ENCODE measurements around the gene TTC7B.

DNA sequence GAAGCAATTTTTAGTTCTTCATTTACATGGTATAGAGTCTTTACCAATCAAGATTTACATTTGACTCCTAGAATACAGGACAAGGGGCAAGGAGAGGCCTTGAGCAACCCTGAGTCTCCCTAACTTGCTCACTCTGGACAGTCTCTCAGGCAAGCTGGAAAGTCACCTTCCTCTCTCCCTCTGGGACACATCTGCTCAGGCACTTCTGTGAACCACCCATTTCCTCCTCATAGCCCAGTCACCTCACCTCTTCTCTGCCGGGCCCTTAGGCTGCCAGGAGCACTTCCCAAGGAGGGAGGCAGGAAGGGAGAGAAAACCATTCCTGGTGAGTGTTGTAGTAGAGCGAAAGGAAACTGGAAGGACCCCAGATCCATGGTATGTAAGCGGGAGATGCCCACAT is 202.8 kb downstream of the TTC7B start:
- TF ChIP-seq, protein P1, sequence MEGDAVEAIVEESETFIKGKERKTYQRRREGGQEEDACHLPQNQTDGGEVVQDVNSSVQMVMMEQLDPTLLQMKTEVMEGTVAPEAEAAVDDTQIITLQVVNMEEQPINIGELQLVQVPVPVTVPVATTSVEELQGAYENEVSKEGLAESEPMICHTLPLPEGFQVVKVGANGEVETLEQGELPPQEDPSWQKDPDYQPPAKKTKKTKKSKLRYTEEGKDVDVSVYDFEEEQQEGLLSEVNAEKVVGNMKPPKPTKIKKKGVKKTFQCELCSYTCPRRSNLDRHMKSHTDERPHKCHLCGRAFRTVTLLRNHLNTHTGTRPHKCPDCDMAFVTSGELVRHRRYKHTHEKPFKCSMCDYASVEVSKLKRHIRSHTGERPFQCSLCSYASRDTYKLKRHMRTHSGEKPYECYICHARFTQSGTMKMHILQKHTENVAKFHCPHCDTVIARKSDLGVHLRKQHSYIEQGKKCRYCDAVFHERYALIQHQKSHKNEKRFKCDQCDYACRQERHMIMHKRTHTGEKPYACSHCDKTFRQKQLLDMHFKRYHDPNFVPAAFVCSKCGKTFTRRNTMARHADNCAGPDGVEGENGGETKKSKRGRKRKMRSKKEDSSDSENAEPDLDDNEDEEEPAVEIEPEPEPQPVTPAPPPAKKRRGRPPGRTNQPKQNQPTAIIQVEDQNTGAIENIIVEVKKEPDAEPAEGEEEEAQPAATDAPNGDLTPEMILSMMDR (IDR thresholded peaks at IDR 0.05 in 2 of 3, conservative IDR thresholded peaks at IDR 0.05 in 1 of 3; ENCODE audit: borderline replicate concordance in 1 of 3, insufficient read depth in 1 of 3, low read depth in 2 of 3, low read length in 2 of 3) = no peak
- TF ChIP-seq POLR2AphosphoS5 (IDR thresholded peaks at IDR 0.05; ENCODE audit: low read depth, low read length) (no peak), ZNF274 (IDR thresholded peaks at IDR 0.05; ENCODE audit: low read depth, low read length) (no peak), POLR2A (IDR thresholded peaks at IDR 0.05; ENCODE audit: borderline replicate concordance, extremely low read depth, insufficient read depth, insufficient read length) (no peak), SP1 (IDR thresholded peaks at IDR 0.05; ENCODE audit: low read depth) (no peak), EZH2 (IDR thresholded peaks at IDR 0.05) (no peak), SRF (IDR thresholded peaks at IDR 0.05; ENCODE audit: low read depth) (no peak), EGR1 (IDR thresholded peaks at IDR 0.05; ENCODE audit: low read depth) (no peak), FOSL1 (IDR thresholded peaks at IDR 0.05; ENCODE audit: low read depth) (no peak), TCF7L2 (IDR thresholded peaks at IDR 0.05; ENCODE audit: borderline replicate concordance, extremely low read depth, insufficient read depth, insufficient read length) (no peak)
- TF ChIP-seq, protein P2, sequence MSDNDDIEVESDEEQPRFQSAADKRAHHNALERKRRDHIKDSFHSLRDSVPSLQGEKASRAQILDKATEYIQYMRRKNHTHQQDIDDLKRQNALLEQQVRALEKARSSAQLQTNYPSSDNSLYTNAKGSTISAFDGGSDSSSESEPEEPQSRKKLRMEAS (IDR thresholded peaks at IDR 0.05) = no peak
- TF ChIP-seq, protein P3, sequence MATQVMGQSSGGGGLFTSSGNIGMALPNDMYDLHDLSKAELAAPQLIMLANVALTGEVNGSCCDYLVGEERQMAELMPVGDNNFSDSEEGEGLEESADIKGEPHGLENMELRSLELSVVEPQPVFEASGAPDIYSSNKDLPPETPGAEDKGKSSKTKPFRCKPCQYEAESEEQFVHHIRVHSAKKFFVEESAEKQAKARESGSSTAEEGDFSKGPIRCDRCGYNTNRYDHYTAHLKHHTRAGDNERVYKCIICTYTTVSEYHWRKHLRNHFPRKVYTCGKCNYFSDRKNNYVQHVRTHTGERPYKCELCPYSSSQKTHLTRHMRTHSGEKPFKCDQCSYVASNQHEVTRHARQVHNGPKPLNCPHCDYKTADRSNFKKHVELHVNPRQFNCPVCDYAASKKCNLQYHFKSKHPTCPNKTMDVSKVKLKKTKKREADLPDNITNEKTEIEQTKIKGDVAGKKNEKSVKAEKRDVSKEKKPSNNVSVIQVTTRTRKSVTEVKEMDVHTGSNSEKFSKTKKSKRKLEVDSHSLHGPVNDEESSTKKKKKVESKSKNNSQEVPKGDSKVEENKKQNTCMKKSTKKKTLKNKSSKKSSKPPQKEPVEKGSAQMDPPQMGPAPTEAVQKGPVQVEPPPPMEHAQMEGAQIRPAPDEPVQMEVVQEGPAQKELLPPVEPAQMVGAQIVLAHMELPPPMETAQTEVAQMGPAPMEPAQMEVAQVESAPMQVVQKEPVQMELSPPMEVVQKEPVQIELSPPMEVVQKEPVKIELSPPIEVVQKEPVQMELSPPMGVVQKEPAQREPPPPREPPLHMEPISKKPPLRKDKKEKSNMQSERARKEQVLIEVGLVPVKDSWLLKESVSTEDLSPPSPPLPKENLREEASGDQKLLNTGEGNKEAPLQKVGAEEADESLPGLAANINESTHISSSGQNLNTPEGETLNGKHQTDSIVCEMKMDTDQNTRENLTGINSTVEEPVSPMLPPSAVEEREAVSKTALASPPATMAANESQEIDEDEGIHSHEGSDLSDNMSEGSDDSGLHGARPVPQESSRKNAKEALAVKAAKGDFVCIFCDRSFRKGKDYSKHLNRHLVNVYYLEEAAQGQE (IDR thresholded peaks at IDR 0.05; ENCODE audit: low read depth) = no peak
